ENCODE measurements around the gene KCTD5.

Gene KCTD5

GRCh38 chr16:2689968-2690801, 7.9 kb downstream of the KCTD5 start:
- Histone ChIP-seq H3K79me2 (ENCODE audit: insufficient read depth, low read depth) (peaks cover 17% of the 10 kb centered on the region; the same call in 1 of the 2 replicates), H3K4me1 (ENCODE audit: low read depth, poor library complexity, severe bottlenecking) (no peaks in the 10 kb centered on the region), H3K9ac (no peak overlapping the region), H4K20me1 (ENCODE audit: insufficient read depth) (no peaks in the 10 kb centered on the region), H3K27me3 (ENCODE audit: insufficient read depth, low read depth) (no peaks in the 10 kb centered on the region), H3K27ac (no peak overlapping the region), H3K4me3 (IDR thresholded peaks at IDR 0.05; ENCODE audit: insufficient read depth, low read depth, low read length) (no peak overlapping the region), H2AFZ (ENCODE audit: low read depth) (no peak overlapping the region), H3K4me2 (no peak overlapping the region), H3K36me3 (ENCODE audit: insufficient read depth) (no peaks in the 10 kb centered on the region)
- TF ChIP-seq, protein P1, sequence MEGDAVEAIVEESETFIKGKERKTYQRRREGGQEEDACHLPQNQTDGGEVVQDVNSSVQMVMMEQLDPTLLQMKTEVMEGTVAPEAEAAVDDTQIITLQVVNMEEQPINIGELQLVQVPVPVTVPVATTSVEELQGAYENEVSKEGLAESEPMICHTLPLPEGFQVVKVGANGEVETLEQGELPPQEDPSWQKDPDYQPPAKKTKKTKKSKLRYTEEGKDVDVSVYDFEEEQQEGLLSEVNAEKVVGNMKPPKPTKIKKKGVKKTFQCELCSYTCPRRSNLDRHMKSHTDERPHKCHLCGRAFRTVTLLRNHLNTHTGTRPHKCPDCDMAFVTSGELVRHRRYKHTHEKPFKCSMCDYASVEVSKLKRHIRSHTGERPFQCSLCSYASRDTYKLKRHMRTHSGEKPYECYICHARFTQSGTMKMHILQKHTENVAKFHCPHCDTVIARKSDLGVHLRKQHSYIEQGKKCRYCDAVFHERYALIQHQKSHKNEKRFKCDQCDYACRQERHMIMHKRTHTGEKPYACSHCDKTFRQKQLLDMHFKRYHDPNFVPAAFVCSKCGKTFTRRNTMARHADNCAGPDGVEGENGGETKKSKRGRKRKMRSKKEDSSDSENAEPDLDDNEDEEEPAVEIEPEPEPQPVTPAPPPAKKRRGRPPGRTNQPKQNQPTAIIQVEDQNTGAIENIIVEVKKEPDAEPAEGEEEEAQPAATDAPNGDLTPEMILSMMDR (conservative IDR thresholded peaks at IDR 0.05; ENCODE audit: low read depth, low read length): no peak

DNA sequence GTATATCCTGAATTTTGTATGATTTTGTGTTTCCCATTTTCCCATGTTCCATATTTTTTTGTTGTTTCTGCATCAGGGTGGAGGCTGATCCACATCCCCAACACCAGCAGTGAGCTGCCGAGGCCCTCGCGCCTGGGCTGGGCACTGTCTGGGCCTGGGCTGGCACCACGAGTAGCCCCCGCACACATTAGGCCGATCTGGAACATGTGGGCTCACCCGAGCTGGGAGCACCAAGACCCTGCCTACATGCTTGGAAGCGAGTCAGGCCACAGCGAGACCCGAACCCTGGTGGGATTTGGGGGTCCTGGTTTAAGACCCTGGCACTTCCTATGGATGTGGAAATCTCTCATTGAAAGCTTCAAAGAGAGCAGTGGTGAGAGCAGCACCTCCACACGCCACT, 8.5 kb downstream of the KCTD5 start:
- Histone ChIP-seq H3K27ac (no peak overlapping the region), H3K36me3 (ENCODE audit: insufficient read depth) (no peaks in the 10 kb centered on the region), H3K9ac (no peak overlapping the region), H2AFZ (ENCODE audit: low read depth) (no peak overlapping the region), H3K27me3 (ENCODE audit: insufficient read depth, low read depth) (no peaks in the 10 kb centered on the region), H3K4me3 (IDR thresholded peaks at IDR 0.05; ENCODE audit: insufficient read depth, low read depth, low read length) (no peak overlapping the region), H4K20me1 (ENCODE audit: insufficient read depth) (no peaks in the 10 kb centered on the region), H3K4me1 (ENCODE audit: low read depth, poor library complexity, severe bottlenecking) (no peaks in the 10 kb centered on the region), H3K4me2 (no peak overlapping the region), H3K79me2 (ENCODE audit: insufficient read depth, low read depth) (peaks cover 17% of the 10 kb centered on the region; the same call in 1 of the 2 replicates)
- TF ChIP-seq, protein P1 (conservative IDR thresholded peaks at IDR 0.05; ENCODE audit: low read depth, low read length): no peak

- H3K36me3 ChIP-seq (ENCODE audit: insufficient read depth): no peaks in the 10 kb centered on the region
- no peak overlapping the region for H3K27ac ChIP-seq
- no peaks in the 10 kb centered on the region for H4K20me1 ChIP-seq (ENCODE audit: insufficient read depth)
- no peaks in the 10 kb centered on the region for H3K27me3 ChIP-seq (ENCODE audit: insufficient read depth, low read depth)
- no peak overlapping the region for H3K4me2 ChIP-seq
- H3K4me1 ChIP-seq (ENCODE audit: low read depth, poor library complexity, severe bottlenecking): no peaks in the 10 kb centered on the region
- no peak overlapping the region for H3K4me3 ChIP-seq (IDR thresholded peaks at IDR 0.05; ENCODE audit: insufficient read depth, low read depth, low read length)
- TF ChIP-seq, protein P1 (conservative IDR thresholded peaks at IDR 0.05; ENCODE audit: low read depth, low read length): no peak
- H2AFZ ChIP-seq (ENCODE audit: low read depth): no peak overlapping the region
- peaks cover 17% of the 10 kb centered on the region; the same call in 1 of the 2 replicates for H3K79me2 ChIP-seq (ENCODE audit: insufficient read depth, low read depth)
- no peak overlapping the region for H3K9ac ChIP-seq
These were observed 9.3 kb downstream of the KCTD5 start for GRCh38 chr16:2691491-2692248.

DNA sequence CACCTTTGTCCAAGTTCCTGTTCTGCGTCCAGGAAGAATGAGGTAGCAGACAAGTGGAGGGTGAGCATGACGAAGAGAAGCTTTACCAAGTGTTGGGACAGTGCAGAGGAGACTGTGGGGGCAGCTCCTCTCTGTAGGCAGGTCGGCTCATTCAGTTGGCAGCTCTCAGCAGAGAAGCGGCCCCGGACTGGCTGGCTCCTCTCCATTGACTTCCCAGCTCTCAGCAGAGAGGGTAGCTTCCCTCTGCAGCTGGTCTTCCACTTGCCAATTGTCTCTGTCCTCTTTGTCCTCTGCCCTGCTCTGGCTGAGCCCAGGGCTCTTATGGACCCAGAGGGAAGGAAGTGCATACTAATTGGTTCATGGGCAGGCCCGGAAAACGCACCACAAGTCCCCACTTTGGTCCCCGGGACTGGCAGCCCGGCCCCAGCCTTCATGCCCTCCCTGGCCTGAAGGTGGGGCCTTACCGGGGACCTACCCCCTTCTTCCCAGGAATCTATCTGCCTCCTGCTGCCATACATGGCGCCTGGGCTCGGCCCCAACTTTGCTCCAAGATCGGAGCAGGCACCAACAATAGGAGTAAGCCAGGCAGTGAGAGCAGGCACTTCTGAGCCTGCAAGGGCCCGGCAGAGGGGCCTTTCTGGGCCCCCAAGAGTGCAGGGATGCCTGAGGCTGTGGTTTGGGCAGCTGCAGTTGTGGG, 10.1 kb downstream of the KCTD5 start:
- H2AFZ ChIP-seq (ENCODE audit: low read depth): no peak overlapping the region
- H3K36me3 ChIP-seq (ENCODE audit: insufficient read depth): no peaks in the 10 kb centered on the region
- no peak overlapping the region for H3K9ac ChIP-seq
- TF ChIP-seq, protein P1 (conservative IDR thresholded peaks at IDR 0.05; ENCODE audit: low read depth, low read length): no peak
- no peak overlapping the region for H3K4me3 ChIP-seq (IDR thresholded peaks at IDR 0.05; ENCODE audit: insufficient read depth, low read depth, low read length)
- no peak overlapping the region for H3K27ac ChIP-seq
- H3K27me3 ChIP-seq (ENCODE audit: insufficient read depth, low read depth): no peaks in the 10 kb centered on the region
- peaks cover 10% of the 10 kb centered on the region; the same call in 1 of the 2 replicates for H3K79me2 ChIP-seq (ENCODE audit: insufficient read depth, low read depth)
- H3K4me2 ChIP-seq: no peak overlapping the region
- H4K20me1 ChIP-seq (ENCODE audit: insufficient read depth): no peaks in the 10 kb centered on the region
- no peaks in the 10 kb centered on the region for H3K4me1 ChIP-seq (ENCODE audit: low read depth, poor library complexity, severe bottlenecking)
